HG03565 (cell line): Measurements from ENCODE around the gene HIVEP3.

Experiments
- ATAC-seq: cut with Tn5 transposase; IDR thresholded peaks from one replicate; pipeline ENCODE4 v1.9.1; 2021; ENCODE audit warnings: mild to moderate bottlenecking, moderate library complexity; ENCODE audit not compliant: unreplicated experiment

The HIVEP3 gene

DNA sequence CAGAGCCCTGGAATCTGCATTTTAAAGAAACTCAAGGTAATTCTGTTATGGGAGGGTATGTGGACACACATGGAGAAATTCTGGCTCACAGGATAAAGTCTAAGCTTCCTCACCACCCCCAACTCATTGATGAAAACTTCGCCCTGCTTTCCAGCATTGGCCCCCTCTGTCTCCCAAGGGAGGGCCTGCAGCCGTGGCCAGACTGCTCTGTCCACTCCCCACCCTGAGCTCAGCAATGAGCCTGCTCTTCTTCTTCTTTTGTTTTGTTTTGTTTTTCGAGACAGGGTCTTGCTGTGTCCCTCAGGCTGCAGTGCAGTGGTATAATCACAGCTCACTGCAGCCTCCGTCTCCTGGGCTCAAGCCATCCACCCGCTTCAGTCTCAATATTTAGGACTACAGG lies 297.5 kb downstream of the HIVEP3 start:
- no peak for ATAC-seq

DNA sequence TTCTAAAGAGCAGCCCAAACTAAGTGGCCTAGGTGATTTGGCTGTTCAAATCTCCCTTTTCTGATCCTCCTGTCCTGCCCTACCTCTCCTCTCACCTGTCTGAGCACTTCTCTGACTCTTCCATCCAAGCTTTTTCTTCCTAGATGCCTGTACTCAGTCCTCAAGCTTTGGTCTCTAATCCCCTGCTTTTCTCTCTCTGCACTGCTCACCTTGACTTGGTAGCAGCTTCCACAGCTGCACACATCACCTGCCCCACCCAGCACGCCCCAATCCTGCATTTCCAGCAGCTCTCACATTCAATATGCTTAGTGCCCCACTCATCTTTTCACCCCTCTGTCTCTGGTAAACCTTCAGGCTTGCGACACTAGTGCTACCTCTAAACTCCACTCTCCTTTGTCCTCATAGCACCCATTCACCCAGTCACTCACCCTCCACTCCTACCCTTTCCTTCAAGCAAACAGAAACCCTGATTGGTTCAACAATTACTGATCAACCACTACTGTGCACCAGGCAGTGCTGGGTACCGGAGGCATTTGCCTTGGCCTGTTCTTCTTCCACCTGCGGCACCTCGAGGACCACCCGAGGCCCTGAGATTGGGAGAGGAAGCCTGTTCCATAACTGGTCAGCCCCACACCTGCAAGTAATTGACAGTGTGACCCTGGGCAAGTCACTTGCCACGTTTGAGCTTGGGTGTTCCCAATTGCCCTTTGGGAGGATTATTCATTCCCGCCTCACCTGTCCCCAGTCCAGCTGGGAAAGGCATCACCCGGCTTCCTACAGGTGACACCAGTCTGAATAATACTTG lies 298.2 kb downstream of the HIVEP3 start:
- ATAC-seq = no peak

DNA sequence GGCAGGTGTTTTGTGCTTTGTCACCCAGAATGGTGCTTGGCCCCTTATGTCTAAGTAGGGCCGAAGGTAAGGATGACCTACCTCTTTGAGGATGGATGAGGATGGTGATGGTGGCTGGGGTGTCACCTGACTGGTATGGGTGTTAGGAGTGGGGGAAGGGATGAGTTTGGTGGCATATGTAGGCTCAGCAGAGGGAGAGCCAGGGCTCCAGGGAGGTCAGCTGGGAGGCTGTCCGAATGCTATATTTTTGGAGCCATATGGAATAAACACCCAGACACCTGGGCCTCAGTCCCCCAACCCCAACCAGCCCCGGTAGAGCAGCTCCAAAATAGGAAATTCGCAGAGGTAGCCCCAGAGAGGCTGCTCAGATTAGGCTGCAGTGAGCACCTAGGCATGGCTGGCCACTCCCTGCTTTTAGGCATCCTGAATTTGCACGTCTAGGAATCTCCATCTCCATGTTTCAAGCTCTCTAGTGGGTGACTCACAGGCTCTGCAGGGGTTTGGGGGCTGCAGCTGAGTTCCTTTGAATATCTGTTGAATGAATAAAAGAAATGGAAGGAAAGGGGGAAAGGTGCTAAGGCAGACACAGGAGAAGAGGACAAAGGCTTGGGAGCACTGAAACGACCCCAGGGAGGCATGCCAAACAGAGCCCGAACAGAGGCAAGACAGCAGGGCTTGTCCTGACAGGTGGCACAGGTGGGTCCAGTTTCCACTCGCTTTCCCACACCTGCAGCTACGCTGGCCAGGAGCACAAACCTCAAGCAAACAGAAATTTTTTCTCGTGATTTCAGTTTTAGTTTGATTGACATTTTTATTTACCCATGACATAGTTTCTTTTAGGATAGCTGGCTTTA lies 299.0 kb downstream of the HIVEP3 start:
- no peak for ATAC-seq

DNA sequence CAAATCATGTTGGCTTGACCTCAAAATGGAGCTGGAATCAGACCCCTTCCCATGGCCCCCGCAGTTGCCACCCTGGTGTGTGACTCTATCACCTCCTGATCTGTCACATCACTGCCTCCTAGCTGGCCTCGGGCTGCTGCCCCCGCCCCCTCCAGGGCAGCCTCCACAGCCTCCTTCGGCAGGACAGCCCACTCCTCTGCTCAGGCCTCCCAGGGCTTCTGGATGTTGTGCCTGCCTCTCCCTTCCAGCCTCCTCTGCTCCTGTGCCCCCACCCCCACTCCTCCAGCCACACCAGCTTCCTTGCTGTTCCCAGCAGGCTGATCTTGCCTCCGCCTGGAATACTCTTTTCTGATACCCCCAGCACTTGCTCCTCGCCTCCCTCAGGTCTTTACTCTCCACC lies 299.9 kb downstream of the HIVEP3 start:
- no peak for ATAC-seq

DNA sequence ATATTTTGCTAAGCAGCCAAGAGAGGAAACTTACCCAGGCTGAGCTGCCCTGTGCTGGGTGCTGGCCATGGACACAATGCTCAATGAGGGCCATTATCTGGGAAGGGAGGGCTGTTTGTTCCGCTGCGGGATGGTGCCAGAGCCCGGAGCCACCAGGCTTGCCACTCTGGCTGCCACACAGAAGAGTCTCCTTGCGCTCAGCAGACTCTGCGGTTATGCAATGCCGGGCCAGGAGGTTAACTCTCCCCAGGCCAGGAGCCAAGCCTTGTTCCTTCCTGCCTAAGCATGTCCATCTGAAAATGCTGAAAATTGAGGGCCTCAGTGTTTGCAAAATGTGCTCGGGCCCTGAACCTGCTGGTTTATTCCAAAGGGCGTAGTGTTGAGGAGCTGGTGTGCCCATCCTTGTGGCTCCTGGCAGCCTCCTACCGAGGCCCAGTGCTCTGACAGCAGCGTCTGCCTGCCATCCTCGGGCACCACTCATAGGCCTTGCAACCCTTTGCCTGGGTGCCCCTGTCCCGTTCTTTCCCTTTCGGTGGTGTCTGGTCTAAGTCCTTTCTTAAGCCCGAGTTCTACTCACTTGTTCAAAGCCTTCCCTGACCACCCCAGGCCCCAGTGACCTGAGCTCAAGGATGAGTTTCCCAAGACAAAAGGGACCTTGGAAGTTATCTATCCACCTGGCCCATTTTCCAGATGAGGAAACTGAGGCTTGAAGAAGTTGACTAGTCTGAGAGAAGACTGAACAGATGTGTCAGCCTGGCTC lies 300.5 kb downstream of the HIVEP3 start:
- ATAC-seq = no peak

DNA sequence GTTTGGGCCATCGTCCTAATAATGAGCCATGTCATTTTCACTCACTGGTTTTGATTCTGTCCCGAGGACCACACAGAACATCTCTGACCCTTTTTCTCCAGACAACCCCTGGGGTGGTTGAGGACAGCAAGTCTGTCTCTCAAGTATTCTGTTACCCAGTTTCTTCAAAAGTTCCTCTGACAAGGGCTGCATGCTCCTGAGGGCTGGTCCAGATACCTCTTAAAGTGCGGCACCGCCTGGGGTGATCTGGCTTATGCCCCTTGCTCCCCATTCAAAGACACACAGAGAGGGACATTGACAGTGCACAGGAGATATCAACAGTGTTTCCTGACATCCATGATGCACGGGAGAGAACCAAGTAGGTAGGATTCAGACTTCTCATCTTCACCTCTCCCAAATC lies 301.4 kb downstream of the HIVEP3 start:
- no peak for ATAC-seq

DNA sequence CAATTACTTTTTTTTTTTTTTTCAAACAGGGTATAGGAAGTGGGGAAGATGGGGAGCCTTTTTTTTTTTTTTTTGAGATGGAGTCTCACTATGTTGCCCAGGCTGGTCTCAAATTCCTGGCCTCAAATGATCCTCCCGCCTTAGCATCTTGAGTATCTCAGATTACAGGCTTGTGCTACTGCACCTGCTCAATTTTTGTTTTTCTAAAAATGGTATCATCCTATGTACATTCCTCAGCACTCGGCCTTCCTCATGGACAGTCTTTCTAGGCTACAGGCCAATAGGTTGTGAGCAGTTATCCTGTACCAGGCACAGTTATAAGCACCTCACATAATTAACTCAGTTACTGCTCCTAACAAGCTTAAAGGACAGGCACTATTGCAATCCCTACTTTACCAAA lies 302.2 kb downstream of the HIVEP3 start:
- no peak for ATAC-seq

DNA sequence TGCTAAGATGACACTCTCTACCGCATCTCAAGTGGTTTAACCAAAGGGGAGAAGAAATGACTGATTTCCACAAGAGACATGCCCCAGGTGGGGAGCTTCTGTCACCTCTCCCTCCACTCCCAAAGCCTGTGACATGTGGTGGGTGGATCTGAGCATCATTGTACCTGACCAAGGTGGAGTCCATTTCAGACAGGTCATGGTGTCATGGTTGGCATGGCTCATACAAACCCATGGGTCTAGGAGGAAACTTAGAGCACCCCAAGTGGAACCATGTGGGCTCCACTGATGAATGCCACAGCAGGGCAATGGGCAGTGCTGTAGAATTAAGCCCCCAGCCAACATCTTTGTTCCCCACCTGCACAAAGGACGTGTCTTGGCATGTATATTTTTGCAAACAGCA lies 302.7 kb downstream of the HIVEP3 start:
- no peak for ATAC-seq

DNA sequence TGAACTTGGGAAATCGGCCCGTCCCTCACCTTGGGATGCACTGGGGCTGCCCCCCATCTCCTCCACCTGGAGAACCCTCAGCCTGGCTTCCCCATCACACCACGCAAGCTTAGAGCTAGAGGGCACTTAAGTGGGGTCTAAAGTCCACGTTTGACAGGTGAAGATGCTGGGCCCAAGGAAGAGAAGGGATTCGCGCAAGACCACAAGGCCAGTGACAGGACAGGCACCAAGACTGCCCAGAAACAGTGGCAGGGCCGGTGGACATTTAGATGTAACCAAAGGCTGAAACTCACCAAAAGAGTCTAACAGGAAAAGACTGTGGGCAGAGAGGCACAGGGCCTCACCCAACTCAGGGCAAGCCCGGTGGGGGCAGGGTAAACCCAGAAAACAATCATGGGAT lies 303.4 kb downstream of the HIVEP3 start:
- no peak for ATAC-seq

DNA sequence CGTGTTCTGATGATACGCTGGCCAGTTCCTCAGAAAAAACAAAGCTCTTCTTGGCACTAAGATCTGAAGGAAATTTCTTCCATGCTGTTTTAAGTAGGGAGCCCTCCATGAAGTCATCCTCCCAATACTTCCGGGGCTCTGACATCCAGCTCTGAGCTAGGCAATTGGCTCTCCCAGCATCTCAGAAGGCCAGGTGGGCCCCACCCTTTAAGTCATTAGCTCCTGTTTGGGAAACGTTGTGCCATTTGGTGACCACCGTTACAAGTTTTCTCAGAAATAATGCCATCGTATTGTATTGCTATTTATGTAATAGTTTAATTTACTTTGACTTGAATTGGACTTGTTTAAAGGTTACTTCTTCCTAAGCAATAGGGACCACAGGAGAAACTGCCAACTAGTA lies 303.9 kb downstream of the HIVEP3 start:
- no peak for ATAC-seq

DNA sequence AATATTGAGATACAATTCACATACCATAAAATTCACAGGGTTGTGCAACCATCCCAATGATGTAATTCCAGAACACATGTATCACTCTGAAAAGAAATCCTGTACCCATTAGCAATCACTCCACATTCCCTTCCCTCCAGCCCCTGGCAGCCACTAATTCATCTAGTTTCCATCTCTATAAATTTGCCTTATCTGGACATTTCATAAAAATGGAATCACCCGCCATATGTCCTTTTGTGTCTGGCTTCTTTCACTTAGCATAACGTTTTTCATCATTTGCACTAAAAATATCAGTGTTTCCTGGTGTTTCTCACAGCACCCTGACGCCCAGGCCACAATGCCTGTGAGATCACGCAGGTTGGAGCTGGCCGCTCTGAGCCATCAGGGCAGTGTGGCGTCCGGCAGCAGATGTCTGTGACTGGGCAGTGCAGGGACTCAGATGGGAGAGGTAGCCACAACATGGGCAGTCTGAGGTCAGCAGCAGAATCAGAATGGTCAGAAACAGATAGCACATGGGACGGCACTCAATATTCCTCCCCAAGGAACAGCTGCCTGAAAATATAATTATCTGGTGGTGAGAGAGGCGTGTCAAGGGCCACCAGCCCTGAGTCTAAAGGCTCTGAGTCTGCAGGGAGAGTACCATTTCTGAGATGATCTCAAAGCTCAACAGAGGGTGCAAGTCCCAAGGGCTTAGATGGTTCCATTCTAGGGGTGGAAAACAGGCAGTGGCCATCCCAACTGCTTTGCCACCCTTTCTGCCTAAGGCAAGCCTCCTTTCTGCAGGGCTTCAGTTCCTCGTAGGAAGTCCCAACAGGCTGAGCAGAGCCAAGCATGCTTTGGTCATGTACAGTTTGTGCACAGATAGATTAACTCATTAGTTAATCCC lies 304.8 kb downstream of the HIVEP3 start:
- ATAC-seq = no peak

DNA sequence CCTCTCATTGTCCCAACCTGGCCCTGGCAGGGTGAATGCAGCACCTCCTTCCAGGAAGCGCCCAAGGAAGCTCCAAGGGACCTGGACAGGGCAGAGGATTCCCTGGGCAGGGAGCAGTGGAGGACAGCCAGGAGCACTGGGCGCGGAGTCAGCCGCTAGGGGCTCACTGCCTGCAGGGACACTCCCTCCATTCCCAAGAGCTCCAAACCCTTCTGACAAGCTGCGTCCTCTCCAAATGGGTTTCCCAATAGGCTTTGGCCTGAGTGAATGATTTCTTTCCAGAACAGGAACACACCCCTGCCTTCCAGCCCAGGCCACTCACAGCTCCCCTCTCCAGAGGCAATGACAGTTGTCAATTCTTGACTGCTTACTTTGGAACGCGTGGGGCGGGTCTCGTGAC lies 305.8 kb downstream of the HIVEP3 start:
- no peak for ATAC-seq

DNA sequence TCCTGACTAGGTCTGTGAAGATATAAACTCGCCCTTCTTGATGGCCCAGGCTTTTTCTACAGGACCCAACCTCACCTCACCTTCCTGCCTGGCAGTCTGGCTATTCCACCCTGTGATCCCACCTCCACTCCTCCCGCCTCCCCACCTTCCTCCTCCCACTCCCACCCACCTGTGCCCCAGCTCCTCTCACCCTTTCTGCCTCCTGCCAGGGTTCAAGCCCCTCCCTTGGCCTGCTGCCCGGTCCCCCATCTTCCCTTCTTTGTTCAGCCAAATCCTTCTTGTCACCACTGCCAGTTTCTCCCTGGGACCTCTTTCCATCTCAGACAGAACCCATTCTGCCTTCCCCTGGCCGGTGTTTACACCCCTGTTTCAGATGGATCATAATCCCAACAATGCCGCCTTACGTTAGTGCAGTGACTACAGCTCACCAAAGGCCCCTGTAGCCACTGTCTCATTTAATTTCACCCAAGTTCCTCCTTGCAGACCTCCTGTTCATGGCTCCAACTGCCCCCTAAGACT lies 306.7 kb downstream of the HIVEP3 start:
- no peak for ATAC-seq

DNA sequence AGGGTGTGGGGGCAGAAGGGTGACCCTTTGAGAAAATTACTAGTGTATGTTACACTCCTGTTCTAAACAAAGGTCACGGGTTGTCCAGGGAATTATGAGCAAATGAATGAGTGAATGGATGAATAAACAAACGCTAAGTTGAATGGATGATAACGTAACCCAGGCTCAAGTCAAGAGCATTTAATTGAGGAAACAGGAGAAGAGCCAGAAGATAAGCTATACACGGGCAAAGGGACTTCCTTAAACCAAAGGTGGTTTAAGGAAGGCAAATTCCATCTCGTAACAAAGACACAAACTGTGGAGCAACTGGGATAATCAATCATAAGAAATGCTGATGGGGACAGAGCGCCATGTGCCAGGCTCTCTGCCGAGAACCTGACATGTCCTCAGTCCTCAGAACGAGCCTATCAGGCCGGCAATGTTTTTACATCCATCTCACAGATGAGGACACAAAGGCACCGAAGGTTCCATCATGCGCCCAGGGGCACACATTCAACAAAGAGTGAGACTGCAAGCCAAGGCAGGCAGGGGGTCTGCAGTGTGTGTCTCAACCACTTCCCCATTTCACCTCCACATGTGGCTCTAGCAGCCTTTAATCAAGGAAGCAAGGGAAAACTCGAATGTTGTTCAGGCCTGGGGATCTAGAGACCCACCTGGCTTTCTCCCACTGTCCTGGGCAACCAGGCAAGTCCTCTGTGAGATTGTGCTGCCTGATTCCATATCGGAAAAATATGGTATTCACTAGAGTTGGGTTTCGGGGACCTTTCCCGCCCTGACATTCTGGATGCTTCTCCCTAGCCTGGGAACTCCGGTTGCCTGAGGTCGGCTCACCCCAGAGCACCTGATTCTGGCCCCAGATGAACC lies 307.4 kb downstream of the HIVEP3 start:
- no peak for ATAC-seq

DNA sequence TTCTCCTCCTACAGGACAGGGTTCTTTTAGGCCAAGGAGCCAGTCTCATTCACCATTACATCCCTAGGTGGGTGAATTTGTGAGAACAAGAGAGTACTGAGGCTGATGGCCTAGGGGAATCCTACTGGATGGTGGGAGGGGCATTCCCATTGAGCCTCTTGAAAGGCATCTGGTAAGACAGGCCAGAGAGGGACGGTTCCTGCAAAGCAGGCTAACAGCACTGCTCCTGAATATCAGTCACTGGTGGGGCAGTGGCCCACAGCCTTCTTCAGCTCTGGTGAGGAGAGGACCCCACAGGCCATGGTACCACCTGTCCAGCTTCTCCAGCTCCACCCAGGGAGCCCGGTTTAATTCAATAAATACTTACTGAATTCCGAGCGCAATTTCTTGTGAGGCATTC lies 308.4 kb downstream of the HIVEP3 start:
- ATAC-seq = no peak

DNA sequence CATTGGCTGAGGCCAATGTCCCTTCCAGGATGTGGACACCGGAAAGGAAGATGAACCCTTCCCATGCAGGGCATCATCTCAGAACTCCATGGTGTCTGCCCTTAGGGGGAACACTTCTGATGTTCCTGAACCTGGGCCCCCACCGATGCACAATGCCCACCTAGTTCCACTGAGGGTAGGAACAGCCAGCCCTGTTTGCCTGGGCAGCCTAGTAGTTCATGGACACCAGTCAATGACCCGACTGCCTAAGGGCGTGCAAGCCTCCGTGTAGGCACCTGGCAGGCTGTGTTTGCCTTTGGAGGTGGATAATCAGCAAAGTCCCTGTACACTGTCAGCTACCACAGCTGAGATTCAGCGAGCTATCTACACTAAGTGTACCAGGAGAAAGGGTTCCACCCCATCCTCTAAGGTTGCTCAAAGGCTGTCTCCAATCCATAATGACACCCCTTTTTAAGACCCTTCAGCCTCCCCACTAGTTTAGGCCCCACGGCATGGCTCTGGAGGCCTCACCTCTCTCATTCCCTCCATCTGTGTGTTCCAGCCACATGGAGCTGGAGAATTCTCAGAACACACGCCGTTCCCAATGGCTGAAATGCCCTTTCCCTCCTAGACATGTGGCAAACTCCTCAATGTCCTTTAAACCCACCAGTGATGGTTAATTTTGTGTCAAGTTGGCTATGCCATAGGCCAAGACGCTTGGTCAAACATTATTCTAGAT lies 309.4 kb downstream of the HIVEP3 start:
- no peak for ATAC-seq

DNA sequence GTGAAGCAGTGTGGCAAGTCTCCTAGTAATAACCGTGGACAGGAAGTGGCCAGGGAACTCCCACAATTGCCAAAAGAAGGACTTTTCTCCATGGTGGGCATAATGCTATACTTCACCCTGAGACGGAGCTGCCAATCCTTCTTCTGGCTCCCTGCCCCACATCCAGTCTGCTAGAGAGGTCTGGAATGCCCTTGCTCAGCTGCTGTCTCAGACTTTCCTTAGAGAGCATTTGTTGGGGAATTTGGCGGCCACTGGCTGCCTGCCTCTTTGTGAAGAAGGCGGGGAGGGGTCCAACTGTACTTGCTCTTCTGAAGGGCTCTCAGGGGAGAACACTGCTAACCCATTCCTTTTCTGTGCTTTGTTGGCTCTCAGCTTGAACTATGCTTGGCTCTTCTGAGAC lies 310.5 kb downstream of the HIVEP3 start:
- ATAC-seq = no peak

DNA sequence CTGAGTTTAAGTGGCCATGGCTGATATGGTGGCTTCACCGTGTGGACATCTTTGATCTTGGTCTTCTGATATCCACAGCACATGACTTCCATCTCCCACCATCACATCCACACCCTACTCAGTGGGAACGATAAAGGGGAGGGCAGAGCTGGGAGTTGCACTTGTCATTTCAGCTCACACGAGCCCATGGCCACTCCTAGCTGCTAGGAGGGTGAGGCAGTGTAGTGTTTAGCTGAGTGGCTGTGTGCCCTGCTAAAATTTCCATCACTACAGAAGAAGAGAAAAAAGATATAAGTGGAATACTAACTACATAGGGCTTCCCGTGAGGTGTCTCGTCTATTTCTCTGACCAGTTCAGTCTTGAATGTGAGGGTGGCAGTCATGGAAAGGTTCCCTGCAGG lies 310.9 kb downstream of the HIVEP3 start:
- no peak for ATAC-seq

DNA sequence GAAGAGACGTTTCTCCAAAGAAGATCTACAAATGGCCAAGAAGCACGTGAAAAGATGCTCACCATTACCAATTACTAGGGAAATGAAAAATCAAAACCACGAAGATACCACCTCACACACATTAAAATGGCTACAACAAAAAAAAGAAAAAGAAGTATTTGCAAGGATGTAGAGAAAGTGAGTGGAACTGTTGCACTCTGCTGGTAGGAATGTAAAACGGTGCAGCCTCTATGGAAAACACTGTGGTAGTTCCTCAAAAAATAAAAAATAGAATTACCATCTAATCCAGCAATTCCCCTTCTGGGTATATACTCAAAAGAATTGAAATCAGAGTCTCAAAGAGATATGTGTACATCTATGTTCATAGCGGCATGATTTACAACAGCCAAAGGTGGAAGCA lies 318.8 kb downstream of the HIVEP3 start:
- no peak for ATAC-seq
